ENCODE data around the gene SAMD10.

DNA sequence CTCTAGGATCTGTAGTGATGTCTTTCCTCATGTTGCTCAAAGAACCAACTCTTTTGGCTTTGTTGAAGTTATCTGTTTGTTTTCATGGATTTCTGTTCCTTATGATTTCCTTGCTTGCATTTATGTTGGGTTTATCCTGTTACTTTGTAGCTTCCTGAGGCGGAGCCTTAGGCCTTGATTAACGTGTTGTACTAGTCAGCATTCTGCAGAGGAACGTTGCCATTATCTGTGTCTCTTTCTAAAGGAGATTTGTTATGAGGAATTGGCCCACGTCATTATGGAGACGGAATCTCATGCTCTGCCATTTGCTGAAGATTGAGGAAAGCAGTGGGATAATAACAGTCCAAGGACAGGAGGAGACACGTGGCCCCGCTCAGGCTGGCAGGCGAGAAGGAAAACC lies 53.1 kb downstream of the SAMD10 start:
- TF ChIP-seq CTCF (IDR thresholded peaks at IDR 0.05) (no peak), POLR2A (IDR thresholded peaks at IDR 0.05) (no peak)

Data from thyroid gland (tissue), 4 donors.